Esophagus muscularis mucosa (tissue), 4 donors: Measurements from ENCODE around the gene SEPTIN8.

Experiments used
- CTCF ChIP-seq, 3 experiments: fragments of 200-600 bp in 2 of 3; fragments of 450-650 bp in 1 of 3; sonication (generic) in 2 of 3; IDR thresholded peaks; one replicate each; pipeline ENCODE4 v1.5.1; 2017 to 2019; ENCODE audit warnings: antibody characterized with exemption in 3 of 3, mild to moderate bottlenecking in 2 of 3, moderate library complexity in 1 of 3
- EP300 ChIP-seq: sonication (generic); formaldehyde crosslinking; IDR thresholded peaks from one replicate; pipeline ENCODE4 v1.6.1; 2017; ENCODE audit warnings: antibody characterized with exemption
- POLR2A ChIP-seq: fragments of 450-650 bp; IDR thresholded peaks from one replicate; pipeline ENCODE4 v1.6.1; 2017; ENCODE audit warnings: antibody characterized with exemption, moderate library complexity, mild to moderate bottlenecking, low read depth
- POLR2AphosphoS5 ChIP-seq, 2 donors: sonication (generic); formaldehyde crosslinking; IDR thresholded peaks; one replicate each; pipeline ENCODE4 v1.6.1; 2017; ENCODE audit warnings: antibody characterized with exemption in 2 of 2

DNA sequence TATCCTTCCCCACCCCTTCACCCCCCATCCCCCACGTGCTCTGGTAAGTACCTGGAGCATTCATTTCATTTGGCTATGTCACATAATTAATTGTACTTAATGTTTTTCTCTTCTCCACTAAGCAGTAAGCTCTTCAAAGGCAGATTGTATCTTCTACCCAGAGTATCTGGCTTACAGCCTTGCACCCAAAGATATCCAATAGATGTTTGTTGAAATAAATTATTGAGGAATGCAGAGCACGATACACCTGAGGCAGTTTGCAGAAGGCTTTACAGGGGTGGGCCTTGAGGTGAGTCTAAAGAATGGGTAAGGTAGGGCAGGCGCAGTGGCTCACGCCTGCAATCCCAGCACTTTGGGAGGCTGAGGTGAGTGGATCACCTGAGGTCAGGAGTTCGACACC is 33.6 kb upstream of the SEPTIN8 start:
- no peak for TF ChIP-seq POLR2A
- TF ChIP-seq CTCF (IDR thresholded peaks at IDR 0.05), result no peak
- TF ChIP-seq POLR2AphosphoS5 (IDR thresholded peaks at IDR 0.05), result no peak
- no peak for TF ChIP-seq EP300
